GM19455 (cell line): ENCODE data around the gene SRGAP2.
"Not testable (repeated sequence)": the region's sequence is repeated elsewhere in the genome, so short reads cannot be mapped to it uniquely, and the experiment has no call there.

ENCODE experiments used
- ATAC-seq: cut with Tn5 transposase; IDR thresholded peaks from one replicate; pipeline ENCODE4 v1.9.1; 2021; ENCODE audit not compliant: unreplicated experiment

SRGAP2 gene

GRCh38 chr1:206246129-206246886, 43.0 kb downstream of the SRGAP2 start:
- ATAC-seq: not testable (repeated sequence)

- ATAC-seq: not testable (repeated sequence)
These were observed 47.8 kb downstream of the SRGAP2 start for GRCh38 chr1:206250953-206251681.

- not testable (repeated sequence) for ATAC-seq
These were observed 49.5 kb downstream of the SRGAP2 start for GRCh38 chr1:206252680-206253335.
